Ammon's horn (tissue), 1 donor: ENCODE results near the gene AMH.

ENCODE experiments used
- DNase-seq: peaks from one replicate; pipeline ENCODE4 v3.0.0-alpha.2; 2016; ENCODE audit warnings: low spot score

AMH gene

GRCh38 chr19:2221250-2221831, 27.8 kb upstream of the AMH start:
- DNase-seq, result no peak

DNA sequence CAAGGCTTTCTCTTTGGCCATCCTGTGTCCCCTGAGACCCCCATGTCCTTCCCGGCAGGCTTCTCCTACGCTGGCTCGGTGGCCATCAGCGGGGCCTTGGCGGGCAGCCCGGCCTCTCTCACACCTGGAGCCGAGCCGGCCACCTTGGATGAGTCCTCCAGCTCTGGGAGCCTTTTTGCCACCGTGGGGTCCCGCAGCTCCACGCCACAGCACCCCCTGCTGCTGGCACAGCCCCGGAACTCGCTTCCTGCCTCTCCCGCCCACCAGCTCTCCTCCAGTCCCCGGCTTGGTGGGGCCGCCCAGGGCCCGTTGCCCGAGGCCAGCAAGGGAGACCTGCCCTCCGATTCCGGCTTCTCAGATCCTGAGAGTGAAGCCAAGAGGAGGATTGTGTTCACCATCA, 27.2 kb upstream of the AMH start:
- DNase-seq, result no peak

DNA sequence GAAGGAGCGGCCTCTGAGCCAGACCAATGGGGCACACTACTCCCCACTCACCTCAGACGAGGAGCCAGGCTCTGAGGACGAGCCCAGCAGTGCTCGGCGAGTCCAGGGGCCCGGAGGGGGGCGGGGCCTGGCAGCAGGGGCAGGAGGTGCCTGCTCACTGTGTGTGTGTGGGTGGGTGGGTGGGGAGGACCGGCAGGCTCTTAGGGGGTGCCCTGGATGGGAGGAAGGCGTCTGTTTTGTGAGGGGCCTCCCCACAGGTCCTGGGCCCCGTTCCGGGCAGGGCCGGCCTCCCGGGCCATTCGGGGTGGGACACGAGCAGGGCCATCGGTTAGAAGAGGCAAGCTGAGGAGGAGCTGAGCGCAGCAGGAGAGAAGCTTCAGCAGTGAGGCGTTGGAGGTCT, 25.7 kb upstream of the AMH start:
- DNase-seq, result no peak

DNA sequence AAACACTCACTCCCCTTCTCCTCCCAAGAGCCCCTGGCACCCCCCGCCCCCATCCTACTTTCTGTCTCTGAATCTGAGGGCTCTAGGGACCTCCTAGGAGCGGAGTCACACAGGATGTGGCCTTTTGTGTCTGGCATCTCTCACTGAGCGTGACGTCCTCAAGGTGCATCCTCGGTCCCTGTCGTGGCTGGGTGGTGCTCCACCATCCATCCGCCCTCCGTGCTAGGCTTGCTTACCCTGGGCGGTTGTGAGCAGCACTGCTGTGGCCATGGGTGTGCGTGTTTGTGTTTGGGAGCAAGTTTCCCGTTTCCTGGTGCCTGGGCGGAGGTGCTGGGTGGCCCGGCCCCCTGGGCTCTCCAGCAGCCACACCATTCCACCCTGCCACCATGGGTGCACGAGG, 25.2 kb upstream of the AMH start:
- no peak for DNase-seq

DNA sequence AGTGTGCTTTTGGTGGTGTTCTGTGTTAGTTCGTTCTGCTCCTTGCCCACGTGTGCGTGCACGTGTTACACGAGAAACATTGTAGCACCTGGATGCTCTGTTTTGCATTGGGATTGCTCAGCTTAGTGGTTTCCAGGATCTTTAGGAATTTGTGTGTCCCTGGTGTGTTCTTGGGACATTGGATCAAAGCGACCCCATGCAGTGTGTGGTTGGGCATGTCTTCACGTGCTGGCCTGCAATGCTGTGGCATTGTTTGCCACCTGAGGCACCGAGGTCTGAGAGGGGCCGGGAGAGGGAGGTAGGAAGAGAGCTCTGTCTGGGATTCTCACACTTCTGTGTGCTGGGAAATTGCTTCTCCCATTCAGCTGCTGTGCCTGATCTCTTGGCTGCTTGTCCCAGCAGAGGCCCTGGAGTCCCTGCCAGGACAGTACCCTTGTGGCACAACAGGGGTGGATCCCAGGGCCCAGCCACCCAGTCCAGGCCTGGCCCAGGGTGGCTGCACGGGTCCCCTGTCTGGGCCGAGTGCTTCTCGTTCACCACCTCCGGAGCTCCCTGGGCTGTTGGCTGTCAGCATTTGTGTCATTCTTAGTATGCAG, 24.3 kb upstream of the AMH start:
- DNase-seq, result no peak

DNA sequence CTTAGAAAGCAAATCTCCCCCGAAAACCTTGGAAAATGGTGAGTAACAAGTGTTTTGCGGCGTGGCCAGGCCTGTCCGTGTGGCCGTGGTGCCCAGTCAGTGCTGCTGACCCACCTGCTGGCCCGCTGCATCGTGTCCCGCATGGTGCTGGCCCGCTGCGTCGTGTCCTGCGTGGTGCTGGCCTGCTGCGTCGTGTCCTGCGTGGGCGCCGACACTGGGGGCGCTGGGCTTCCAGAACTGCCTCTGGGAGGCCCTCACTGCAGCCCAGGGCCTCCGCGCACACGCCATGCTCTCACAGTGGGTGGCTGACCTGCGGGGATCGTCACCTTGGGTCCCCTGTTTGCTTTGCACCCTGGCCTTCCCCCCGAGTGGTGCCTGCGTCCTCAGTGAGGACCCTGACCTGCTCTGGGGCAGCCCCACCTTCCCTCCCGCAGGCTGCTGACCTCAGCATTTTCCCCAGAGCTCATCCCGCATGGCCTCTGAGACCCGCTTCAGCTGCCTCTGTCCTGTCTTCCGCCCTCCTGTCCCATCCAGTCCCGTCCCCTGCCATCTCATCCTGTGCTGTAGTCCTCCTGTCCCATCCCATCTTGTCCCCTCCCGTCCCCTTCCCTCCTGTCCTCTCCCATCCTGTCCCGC, 23.6 kb upstream of the AMH start:
- DNase-seq, result no peak

DNA sequence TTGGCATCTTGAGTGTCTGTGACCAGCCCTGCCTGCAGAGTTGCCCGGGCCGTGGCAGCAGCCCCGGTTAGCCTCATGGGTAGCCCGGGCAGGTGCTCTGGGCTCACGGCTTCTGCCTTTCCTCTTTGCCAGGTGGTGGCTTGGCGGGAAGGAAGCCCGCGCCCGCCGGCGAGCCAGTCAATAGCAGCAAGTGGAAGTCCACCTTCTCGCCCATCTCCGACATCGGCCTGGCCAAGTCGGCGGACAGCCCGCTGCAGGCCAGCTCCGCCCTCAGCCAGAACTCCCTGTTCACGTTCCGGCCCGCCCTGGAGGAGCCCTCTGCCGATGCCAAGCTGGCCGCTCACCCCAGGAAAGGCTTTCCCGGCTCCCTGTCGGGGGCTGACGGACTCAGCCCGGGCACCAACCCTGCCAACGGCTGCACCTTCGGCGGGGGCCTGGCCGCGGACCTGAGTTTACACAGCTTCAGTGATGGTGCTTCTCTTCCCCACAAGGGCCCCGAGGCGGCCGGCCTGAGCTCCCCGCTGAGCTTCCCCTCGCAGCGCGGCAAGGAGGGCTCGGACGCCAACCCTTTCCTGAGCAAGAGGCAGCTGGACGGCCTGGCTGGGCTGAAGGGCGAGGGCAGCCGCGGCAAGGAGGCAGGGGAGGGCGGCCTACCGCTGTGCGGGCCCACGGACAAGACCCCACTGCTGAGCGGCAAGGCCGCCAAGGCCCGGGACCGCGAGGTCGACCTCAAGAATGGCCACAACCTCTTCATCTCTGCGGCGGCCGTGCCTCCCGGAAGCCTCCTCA, 22.9 kb upstream of the AMH start:
- DNase-seq, result no peak

GRCh38 chr19:2226840-2227360, 22.2 kb upstream of the AMH start:
- DNase-seq, result no peak

GRCh38 chr19:2227415-2228156, 21.5 kb upstream of the AMH start:
- DNase-seq, result no peak

DNA sequence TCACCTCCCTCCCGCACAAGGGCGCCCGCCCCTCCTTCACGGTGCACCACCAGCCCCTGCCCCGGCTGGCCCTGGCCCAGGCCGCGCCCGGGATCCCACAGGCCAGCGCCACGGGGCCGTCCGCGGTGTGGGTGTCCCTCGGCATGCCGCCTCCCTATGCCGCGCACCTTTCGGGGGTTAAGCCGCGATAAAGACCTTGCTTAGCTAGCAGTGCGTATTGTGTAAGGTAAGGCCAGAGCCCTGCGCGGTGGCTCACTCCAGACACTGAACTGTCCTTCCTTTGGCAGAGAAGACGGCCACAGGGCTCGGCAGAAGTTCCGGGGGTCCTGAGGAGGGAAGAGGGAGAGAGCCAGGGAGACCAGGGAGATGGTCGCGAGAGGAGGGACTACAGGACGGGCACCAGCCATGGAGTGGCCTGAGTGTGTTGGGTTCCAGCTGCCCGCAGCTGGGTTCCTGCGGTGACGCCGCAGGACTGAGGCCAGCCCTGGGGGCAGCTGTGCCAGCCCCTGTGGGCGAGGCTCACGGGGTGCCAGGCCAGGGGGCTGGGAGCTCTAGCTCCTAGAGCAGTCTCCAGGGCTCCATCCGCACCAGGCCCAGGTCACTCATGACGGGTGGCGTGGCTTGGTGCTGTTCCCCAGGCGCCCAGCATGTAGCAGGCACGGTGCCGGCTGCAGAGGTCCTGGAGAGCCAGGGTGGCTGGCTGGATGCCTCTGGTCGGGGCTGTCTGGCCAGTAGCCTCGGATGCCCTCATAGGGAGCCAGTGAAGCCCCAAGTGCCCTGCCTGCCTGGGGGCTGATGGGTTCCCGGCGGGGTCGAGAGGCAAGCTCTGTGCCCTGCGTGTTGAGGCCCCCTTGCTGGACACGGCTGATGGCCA, 20.7 kb upstream of the AMH start:
- DNase-seq, result no peak

GRCh38 chr19:2229103-2230032, 19.8 kb upstream of the AMH start:
- no peak for DNase-seq

DNA sequence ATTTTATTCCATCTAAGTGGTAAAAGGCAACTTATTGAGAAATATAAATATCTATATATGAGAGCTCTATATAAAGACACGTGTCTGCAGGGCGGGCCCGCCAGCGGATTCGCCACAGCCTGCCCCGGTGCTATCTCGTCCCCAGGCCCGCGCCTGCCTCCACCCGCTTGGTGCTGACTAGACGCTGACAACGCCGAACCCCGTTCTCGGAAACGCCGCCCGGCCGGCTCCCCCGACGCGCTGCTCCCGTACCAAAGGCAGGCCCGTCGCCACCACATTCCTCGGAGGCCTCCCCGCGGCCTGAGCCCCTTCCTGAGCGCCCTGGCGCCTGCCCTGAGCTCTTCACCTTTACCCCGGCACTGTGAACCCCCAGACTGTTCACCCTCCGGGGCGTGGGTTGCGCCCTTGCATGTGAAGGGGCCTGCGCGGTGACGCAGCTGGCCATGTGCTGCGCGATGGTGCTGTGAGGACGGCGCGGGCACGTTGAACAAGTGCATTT, 19.0 kb upstream of the AMH start:
- DNase-seq, result no peak

DNA sequence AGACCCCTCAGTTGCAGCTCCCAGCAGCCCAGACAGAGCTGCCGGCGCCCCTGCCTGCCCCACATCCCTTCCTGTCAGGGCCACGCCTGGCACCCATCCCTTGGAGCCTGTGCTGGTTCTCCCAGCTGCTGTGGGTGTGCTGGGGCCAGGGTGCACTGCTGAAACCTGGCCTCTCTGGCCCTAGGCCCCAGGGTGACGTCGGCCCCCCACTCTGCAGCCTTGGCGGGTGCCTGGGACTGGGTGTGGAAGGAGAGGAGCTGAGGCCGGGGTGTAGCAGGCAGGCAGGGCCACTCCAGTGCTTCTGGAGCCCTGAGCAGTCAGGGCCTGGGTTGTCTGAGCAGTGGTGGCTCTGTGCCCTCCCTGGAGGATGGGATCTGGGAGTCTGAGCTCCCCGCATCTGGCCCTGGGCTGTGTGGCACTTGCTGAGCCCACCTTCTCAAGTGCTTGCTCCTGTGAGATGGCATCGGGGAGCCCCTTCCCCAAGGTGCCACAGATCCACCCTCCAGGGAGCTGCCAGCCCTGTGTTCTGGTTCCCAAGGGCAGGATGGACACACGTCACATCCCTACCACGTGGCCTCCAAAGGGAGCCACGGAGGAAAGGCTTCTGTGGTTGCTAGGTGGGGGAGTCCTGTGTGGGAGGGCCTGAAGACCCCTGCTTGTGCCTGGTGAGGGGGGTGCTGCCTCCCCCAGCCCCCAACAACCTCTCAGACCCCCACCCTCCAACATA, 18.2 kb upstream of the AMH start:
- no peak for DNase-seq

DNA sequence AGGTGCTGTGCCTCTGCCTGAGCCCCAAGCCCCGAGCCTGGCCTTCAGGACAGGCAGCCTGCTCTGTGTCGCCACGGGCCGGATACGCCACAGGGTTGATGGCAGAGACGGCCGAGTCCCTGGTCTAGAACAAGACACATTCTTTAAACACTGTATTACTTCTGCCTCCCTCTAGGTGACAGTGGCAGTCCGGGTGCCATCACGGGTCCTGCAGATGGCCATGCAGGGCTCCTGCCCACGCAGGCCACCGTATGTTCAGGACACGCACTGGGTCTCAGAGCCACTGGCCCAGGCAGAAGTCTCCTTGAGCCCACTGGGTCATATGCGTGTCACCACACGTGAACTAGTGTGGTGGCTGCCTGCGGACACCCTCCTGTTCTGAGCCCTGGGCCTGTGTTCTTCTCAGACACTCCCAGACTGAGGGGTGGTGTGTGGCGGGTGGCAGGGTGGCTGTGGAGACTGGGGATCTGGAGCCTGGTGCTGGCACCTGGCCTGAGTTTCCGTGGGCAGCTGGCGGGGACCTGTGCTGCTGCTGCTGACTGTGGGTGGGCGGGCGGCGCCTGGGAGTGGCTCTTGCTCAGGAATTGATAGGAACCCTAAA, 17.4 kb upstream of the AMH start:
- DNase-seq, result no peak

DNA sequence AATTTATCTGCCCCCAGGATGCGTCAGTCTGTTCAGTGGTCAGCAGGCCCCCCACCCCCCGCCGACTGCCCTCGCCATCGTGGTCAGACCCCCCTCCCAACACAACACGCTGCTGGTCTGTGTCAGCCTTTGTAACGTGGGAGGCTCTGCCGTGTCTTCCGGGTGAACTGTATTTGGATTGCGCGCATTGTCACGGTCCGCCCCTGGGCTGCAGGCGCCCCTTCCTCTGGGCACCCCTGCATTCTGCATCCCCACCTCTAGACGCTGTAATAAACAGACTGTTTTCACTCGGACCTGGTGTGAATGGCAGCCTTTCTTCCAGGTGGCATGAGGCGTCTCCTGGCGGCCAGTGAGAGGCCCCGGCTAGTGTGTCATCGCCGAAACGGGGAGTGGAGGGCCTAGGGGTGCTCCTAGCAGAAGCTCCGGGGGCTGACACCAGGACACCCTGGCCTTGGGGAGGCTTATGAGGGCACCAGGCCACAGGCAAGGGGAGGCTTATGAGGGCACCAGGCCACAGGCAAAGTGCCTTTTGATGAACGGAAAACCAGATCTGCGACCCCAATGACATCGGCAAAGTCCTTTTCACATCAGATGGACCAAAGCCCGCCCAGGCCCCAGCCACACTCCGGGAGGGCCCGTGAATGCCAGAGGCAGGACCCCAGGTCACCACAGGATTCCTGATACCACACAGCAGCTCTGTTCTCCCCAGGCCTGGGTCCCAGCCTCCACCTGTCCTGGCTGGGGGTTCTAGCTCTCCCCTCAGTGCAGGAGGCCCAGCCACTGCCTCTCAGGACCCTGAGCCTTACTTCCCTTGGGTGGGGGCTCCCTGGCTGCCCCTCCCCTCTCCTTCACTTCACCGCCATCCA, 16.6 kb upstream of the AMH start:
- no peak for DNase-seq

DNA sequence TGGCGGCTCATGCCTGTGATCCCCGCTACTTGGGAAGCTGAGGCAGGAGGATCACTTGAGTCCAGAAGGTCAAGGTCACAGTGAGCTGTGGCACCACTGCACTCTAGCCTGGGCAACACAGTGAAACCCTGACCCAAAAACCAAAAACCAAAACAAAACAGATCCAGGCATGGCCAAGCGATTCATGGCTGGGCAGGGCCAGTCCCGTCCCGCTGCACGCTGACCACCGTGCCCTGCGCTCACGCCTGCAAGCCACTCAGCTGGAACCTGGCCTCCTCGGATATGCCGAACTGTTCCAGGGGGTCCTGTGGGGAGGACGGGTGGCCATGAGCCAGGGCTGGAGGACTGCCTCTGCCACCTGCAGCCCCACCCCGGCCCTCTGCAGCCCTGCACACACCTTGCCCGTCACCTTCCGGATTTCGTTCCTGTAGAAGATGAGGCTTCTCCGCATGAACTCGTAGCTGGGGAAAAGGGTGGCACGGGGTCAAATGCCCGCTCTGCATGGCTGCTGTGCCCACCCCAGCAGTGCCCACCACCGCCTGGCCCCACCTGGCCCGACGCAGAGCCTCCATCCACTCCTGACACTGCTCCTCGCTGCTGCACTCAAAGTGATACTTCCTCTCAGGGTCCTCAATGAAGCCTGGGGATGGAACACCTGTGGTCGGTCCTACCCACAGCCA, 15.4 kb upstream of the AMH start:
- no peak for DNase-seq

DNA sequence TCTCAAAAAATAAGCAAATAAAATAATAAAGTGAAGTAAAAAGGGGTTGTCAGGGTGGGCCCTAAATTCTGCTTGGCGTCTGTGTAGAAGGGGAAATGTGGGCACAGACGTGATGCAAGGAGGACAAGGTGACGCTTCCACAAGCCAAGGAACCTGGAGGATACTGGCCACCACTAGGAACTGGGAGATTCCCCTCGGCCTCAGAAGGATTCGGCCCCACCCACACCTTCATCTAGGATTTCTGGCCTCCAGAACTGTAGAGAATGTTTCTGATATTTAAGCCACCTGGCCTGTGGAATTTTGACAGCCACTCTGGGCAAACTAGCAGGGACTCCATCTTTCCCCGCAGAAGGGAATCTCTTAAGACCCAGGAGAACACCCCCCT, 14.1 kb upstream of the AMH start:
- no peak for DNase-seq
